GM12874 (cell line): ENCODE data around the gene BRD3OS.

Experiments used
- TF ChIP-seq, protein P1 (sequence below): IDR thresholded peaks from 2 replicates; pipeline ENCODE4 v1.5.1; 2011; ENCODE audit warnings: low read depth, mild to moderate bottlenecking, control low read depth, low read length, moderate library complexity; ENCODE audit not compliant: insufficient read depth

BRD3OS gene

GRCh38 chr9:134052941-134053340 lies 27.7 kb downstream of the BRD3OS start:
- TF ChIP-seq, protein P1, sequence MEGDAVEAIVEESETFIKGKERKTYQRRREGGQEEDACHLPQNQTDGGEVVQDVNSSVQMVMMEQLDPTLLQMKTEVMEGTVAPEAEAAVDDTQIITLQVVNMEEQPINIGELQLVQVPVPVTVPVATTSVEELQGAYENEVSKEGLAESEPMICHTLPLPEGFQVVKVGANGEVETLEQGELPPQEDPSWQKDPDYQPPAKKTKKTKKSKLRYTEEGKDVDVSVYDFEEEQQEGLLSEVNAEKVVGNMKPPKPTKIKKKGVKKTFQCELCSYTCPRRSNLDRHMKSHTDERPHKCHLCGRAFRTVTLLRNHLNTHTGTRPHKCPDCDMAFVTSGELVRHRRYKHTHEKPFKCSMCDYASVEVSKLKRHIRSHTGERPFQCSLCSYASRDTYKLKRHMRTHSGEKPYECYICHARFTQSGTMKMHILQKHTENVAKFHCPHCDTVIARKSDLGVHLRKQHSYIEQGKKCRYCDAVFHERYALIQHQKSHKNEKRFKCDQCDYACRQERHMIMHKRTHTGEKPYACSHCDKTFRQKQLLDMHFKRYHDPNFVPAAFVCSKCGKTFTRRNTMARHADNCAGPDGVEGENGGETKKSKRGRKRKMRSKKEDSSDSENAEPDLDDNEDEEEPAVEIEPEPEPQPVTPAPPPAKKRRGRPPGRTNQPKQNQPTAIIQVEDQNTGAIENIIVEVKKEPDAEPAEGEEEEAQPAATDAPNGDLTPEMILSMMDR, result no peak

DNA sequence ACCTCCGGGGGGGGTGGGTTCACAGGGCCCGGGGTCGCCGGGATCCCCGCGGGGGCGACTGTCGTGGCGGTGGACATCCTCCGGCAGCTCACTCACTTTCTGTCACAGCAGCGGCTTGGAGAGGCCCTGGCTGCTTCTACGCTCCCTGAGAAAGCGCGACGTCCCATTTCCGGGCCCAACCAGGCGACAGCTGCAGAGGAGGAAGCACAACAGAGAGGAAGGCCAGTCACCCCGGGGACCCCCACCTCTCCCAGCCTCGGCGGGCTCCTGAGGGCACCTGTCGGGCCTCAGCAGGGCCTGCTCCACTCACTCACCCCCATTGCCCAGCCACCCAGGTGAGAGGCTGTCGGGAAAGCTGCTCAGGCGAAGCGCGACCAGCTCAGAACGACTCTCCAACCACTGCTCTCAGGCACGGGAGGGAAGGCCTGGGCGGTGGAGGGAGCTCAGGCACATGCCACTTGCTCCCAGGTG lies 28.2 kb downstream of the BRD3OS start:
- TF ChIP-seq, protein P1, result no peak

DNA sequence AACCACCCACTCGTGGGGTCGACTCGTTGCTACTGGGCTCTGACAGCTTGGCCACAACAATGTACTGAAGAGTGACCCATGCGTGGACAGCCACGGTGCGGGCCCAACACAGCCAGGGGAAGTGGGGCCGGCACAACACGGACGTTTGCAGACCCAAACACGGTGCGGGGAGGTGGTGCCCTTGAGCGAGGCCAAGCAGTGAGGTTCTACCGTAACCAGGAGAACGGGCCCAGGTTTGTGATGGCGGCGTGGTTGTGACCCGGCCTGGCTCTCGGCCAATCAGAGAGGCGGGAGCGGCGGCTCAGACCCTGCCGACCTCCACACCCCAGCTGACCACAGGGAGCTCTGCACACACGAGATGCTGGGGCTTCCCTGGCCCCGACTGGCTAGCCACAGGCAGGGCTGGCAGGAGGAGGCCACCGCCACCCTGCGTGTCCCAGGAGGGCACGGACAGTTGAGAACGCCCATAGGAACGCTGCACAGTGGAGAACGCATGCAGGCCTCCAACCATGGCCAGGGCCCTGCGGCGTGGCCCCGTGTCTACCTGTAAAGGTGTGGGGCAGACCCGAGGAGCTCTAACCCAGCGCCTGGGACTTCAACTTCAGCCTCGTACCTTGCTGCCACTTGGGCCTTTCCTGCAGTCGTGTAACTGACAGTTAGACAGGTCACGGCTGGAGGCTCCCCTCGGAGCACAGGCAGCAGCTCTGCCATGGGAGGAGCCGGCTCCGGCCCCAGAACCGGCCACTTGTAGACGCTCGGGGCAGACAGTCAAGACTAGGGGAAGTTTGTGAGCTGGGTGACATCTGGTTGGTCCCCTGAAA lies 28.9 kb downstream of the BRD3OS start:
- TF ChIP-seq, protein P1, result no peak

DNA sequence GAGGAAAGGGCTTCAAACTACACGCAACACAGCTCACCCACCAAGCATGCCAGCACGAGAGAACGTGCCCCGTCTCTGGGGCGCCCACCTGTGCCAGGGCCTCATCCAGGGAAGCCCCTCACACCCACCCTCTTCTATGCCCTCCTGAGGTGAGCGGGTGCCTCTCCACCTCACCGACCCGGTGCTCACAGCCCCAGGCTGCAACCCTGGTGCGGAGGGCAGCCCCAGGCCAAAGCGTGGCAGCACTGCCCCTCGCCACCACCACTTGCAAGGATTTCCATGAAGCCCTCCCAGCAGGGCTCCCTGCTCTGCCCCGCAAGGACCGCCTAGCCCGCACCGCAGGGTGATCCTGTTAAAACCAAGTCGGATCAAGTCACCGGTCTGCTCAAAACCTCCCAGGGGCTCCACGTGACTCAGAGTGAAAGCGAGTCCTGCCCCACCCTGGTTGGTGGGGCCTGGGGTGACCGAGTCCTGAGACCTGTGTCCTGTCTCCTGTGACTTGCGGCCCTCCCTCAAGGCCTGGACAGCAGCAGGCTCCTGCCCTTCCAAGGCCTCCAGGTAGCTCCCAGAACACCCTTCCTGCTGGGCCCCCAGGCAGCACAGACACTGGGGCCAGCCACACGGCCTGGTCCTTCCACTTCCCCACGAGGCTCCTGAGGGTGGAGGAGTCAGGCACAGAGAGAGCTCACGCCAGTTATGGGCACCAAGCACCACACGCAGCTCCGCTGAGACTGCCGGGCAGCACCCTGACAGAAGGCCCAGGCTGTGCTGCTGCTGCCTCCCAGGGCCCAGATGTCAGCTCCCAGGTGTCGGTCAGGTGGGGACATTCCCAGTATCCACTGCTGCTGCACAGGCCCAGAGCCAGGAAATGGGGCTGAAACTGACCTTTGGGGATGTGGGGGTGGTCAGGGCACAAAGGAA lies 29.9 kb downstream of the BRD3OS start:
- TF ChIP-seq, protein P1, result no peak

DNA sequence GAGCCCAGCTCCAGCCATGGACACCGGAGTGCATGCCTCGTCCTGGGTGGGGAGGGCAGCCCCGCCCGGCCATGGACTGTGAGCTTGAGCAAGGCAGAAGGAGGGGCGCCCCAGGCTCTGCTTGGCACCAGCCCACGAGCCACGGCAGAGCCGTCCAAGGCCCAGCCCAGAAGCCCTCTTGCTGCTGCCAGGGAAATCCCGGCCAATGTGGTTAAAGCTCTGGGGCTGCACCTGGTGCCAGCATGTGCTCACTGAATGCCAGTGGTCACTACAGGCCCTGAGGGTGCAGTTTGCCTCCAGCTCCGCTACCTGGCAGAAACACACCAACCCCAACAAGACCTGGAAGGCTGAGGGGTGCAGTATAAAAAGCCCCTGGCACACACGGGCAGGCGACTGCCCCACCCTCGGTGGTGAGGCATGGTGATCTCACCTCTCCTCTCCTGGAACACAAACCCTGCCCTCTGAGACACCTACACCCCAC lies 30.7 kb downstream of the BRD3OS start:
- TF ChIP-seq, protein P1, result no peak

DNA sequence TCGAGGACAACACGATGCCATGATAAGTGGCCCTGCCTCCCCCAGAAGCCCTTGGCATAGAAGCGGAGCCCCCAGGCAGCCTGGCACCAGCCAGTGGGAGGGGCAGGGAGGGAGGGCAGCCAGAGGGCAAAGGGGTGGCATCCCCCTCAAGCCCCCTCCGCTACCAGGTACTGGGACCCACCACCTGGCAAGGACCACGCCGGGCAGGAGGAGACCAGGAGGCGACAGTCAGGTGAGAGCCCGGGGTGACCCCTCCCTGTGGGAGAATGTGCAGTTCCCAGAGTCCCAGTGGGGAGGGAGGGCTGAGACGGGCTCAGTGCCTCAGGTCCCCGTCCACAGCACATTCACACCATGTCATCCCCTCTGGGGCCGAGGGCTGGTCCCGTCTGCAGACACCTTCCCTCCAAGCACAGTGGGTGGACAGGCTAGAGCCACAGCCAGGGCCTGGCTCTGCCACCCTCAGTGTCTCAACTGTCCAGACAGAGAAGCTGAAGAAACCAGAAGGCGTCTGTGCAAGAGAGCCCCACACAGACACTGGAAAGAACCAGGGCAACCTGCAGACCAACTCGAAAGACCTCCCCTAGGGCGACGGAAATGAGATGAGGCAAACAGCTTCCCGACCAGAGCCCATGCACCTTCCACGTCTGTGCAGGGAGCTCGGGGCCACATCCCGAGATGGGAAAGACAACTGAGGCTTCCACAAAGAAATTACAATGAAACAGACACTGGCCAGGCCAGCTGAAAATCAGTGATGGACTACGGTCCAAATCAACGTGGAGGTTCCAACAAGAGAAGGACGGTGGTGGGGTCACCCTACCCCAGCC lies 31.4 kb downstream of the BRD3OS start:
- TF ChIP-seq, protein P1, result no peak

- TF ChIP-seq, protein P1, result no peak
Measured at GRCh38 chr9:134057307-134057657, 32.0 kb downstream of the BRD3OS start.
